Measurements from ENCODE around the gene MOB1B.

DNA sequence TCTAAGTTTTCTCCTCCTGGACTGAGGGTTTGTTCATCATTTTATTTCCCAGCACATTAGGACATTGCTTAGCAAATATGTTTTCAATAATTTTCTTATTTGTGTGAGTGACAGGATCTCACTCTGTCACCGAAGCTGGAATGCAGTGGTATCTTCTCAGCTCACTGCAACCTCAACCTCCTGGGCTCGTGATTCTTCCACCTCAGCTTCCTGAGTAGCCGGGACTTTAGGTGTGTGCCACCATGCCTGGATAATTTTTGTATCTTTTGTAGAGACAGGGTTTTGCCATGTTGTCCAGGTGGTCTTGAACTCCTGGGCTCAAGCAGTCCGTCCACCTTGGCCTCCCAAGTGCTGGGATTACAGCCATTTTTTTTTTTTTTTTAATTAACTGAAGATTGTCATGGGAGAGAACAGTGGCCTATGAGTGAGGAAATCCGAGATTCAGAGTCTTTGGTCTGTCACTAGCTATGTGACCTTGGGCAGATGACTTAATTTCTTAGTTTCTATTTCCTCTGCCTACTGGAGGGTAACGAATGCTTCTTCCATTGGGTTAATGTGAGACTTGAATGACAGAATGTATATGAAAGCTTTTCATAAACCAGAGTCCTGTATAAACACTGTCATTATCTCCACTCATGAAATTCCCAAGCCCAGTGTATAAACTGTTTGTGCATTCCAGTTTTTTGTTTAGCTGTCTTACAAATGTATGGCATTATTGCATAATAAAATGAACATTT lies 23.9 kb downstream of the MOB1B start:
- TF ChIP-seq, protein P1, sequence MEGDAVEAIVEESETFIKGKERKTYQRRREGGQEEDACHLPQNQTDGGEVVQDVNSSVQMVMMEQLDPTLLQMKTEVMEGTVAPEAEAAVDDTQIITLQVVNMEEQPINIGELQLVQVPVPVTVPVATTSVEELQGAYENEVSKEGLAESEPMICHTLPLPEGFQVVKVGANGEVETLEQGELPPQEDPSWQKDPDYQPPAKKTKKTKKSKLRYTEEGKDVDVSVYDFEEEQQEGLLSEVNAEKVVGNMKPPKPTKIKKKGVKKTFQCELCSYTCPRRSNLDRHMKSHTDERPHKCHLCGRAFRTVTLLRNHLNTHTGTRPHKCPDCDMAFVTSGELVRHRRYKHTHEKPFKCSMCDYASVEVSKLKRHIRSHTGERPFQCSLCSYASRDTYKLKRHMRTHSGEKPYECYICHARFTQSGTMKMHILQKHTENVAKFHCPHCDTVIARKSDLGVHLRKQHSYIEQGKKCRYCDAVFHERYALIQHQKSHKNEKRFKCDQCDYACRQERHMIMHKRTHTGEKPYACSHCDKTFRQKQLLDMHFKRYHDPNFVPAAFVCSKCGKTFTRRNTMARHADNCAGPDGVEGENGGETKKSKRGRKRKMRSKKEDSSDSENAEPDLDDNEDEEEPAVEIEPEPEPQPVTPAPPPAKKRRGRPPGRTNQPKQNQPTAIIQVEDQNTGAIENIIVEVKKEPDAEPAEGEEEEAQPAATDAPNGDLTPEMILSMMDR (IDR thresholded peaks at IDR 0.05; ENCODE audit: insufficient read depth, low read length, poor library complexity, severe bottlenecking): no peak
- no peak for TF ChIP-seq EZH2phosphoT487 (conservative IDR thresholded peaks at IDR 0.05; ENCODE audit: low read length)

Data from SU-DHL-6 (cell line).